Testis (tissue), 2 donors: ENCODE measurements around the gene SEC61A2.

Experiments used
- POLR2A ChIP-seq: fragments of 450-650 bp; IDR thresholded peaks from one replicate; pipeline ENCODE4 v1.6.1; 2017; ENCODE audit warnings: antibody characterized with exemption, mild to moderate bottlenecking, moderate library complexity
- TF ChIP-seq, protein P1 (sequence below), 3 experiments: fragments of 450-650 bp in 2 of 3; fragments of 200-600 bp in 1 of 3; sonication (generic) in 1 of 3; IDR thresholded peaks; one replicate each; pipeline ENCODE4 v1.5.1; 2016 to 2019; ENCODE audit warnings: antibody characterized with exemption in 3 of 3, mild to moderate bottlenecking in 2 of 3, moderate library complexity in 1 of 3

DNA sequence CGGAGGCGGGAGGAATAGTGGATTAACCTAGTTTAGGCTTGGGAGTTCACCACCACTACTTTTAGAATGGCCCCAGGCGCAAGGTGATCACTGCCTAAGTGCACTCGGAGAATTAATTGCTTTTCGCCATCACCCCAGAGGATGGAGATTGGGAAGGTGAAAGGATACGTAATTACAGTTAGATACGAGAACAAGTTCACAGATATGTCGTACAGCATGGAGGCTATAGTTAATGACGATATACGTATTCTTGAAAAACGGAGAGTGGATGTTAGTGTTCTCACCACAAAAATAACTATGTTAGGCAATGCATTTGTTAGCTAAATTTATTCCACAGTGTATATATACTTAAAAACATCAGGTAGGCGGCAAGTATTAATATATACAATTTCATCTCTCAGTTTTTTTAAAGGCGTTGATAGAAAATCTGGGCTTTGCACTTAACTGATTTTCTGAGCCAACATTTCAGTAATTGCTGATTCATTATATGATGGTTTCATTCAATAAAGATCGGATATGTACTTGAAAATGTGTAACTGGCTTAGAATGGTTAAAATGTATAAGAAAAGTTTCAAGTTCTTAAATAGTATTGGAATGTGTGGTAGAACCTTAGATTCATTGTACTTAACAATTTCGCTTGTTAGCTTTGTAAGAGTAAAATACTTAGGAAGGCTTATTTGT lies 67.2 kb downstream of the SEC61A2 start:
- TF ChIP-seq, protein P1, sequence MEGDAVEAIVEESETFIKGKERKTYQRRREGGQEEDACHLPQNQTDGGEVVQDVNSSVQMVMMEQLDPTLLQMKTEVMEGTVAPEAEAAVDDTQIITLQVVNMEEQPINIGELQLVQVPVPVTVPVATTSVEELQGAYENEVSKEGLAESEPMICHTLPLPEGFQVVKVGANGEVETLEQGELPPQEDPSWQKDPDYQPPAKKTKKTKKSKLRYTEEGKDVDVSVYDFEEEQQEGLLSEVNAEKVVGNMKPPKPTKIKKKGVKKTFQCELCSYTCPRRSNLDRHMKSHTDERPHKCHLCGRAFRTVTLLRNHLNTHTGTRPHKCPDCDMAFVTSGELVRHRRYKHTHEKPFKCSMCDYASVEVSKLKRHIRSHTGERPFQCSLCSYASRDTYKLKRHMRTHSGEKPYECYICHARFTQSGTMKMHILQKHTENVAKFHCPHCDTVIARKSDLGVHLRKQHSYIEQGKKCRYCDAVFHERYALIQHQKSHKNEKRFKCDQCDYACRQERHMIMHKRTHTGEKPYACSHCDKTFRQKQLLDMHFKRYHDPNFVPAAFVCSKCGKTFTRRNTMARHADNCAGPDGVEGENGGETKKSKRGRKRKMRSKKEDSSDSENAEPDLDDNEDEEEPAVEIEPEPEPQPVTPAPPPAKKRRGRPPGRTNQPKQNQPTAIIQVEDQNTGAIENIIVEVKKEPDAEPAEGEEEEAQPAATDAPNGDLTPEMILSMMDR (IDR thresholded peaks at IDR 0.05), result no peak
- TF ChIP-seq POLR2A, result no peak
